C4-2B (cell line): Measurements from ENCODE around the gene CDC42BPB.

Experiments used
- CTCF ChIP-seq: fragments of 450-650 bp; conservative IDR thresholded peaks from 2 replicates; pipeline ENCODE4 v1.5.1; 2017; ENCODE audit warnings: mild to moderate bottlenecking
- ZFX ChIP-seq: fragments of 450-650 bp; IDR thresholded peaks from 2 replicates; pipeline ENCODE4 v1.6.1; 2017

GRCh38 chr14:103086771-103087342 lies 29.5 kb upstream of the CDC42BPB start:
- TF ChIP-seq CTCF (no peak), ZFX (no peak)
